ENCODE results near the gene SARDH.

Gene SARDH, protein sequence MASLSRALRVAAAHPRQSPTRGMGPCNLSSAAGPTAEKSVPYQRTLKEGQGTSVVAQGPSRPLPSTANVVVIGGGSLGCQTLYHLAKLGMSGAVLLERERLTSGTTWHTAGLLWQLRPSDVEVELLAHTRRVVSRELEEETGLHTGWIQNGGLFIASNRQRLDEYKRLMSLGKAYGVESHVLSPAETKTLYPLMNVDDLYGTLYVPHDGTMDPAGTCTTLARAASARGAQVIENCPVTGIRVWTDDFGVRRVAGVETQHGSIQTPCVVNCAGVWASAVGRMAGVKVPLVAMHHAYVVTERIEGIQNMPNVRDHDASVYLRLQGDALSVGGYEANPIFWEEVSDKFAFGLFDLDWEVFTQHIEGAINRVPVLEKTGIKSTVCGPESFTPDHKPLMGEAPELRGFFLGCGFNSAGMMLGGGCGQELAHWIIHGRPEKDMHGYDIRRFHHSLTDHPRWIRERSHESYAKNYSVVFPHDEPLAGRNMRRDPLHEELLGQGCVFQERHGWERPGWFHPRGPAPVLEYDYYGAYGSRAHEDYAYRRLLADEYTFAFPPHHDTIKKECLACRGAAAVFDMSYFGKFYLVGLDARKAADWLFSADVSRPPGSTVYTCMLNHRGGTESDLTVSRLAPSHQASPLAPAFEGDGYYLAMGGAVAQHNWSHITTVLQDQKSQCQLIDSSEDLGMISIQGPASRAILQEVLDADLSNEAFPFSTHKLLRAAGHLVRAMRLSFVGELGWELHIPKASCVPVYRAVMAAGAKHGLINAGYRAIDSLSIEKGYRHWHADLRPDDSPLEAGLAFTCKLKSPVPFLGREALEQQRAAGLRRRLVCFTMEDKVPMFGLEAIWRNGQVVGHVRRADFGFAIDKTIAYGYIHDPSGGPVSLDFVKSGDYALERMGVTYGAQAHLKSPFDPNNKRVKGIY

DNA sequence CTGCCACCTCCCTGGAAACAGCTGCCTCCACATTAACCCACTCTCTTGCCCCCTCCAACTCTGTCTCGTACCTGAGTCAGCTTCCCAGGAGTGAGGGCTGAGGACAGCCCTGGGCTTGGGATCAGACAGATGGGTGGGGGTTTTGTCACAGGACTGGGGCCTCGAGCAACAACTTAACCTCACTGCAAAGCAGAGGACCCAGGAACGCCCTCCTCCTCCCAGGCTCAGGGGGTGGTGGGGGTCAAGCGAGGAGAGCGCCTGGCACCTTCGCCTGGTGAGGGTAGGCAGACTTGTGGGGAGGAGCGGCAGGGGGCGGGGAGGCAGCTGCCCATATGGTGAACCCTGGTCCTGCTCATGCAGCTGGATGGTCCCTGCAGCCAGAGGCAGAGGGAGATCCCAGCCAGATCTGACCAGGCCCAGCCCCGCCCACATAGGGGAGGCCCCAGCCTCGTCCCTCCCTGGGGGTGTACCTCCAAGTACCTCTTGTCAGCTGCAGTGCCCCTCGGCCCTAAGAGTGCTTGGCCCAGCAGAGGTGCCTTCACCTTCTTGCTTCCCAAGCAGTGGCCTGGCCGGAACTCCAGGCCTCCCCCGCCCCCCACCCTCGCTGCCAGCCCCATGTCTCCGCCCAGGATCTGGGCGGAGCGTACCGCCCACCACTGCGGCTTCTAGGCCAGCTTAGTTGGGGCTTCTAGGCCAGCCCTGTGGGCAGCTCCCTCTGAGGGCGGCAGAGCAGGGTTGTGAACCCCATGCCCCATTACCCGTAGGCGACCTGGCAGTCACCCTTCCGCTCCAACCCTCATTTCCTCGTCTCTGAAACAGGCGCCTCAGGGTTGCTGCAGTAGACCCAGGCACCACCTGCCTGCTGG is at the start of gene SARDH:
SARDH (minus strand) TSS at position 579 of the 866 bp plus-strand sequence. CDS start 4,179 bp downstream, outside the sequence.
- peak; percentile 47 for DNase-seq

DNA sequence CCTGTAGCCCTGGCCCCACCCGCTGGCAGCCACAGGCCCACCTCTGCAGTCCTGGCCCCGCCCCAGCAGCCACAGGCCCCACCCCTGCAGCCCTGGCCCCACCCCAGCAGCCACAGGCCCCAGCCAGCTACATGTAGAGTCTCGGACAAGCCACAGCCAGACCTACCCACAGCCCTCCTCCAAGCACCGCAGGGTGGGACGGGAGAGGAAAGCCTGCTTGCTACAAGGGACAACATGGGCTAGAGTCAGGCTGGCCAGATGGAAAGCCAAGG is 49.5 kb upstream of the SARDH start:
- no peak for DNase-seq

DNA sequence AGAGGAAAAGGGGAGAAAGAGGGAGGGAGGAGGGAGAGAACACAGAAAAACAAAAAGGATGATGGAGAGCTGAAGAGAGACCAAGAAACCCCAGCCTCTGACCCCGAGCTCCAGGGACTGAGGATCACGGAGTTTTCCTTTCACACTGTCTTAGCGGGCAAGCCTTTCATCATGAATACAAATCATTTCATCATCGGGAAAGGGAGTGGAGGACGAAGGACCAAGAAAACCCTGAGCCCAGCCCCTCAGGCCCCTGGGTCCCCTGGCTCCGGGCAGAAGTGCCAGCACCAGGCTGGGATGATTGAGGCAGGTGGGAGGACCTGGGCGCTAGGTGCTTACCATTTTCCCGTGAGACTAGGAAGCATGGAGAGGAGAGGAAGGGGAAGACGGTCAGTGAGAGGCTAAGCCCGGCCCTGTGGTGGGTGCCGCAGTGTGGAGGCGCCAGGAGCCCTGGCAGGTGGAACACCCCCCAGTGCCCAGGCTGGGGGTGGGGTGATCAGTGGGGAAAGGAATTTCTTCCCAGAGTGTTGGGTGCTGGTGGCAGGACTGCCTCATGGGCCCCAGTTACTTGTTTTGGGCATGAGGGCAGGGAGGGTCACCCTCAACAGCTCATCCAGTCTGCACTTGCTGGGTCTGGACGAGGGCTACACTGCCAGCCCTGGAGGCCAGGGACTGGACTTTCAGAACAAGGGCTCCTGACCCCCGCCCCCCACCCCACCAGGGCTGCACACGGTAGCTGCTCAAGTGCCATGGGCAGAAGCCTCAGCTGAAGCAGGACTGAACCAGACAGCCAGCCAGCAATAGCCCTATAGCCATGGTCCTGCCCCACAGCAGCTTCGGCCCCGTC is 49.0 kb upstream of the SARDH start:
- DNase-seq, result no peak

DNA sequence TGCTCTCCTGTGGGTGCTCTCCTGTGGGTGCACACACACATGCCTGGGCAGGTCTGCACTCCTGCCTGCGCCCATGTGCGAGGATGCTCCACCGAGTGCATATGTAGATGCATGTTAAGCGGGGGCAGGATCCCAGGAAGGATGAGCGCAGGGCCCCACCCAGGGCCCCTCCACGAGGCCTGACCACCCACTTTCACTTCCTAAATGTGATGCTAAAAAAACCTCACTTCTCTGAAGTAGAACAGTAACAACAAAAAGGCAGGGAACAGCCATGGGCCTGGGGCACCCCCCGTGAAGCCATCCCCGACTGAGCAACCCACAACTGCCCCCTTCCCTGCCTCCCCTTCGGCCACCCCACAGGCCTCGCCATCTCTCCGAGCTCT is 48.2 kb upstream of the SARDH start:
- DNase-seq, result no peak

DNA sequence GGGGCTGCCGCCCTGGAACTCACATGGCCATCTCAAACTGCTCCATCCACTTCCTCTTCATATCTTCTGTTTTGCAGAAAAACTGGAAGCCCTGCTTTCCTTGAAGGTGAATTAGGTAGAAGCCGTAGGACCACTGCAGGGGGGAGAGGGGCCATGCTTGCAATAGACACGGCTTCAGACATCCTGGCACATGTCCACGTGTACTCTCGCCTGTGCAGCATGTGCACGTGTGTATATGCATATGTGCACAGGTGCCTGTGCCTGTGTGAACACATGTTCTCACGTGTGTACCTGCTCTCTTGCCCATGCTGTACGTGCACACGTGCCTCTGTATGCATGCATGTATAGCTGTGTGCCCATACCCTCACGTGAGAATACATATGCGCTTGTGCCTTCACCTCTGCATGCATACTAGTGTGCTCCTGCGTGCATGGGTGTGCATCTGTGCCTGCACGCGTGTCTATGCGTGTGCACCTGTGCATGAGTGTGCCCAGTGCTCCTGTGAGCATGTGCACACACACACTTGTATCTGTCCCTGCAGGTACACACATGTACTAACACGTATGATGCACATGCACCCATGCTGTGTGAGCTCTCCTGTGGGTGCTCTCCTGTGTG is 47.7 kb upstream of the SARDH start:
- no peak for DNase-seq

DNA sequence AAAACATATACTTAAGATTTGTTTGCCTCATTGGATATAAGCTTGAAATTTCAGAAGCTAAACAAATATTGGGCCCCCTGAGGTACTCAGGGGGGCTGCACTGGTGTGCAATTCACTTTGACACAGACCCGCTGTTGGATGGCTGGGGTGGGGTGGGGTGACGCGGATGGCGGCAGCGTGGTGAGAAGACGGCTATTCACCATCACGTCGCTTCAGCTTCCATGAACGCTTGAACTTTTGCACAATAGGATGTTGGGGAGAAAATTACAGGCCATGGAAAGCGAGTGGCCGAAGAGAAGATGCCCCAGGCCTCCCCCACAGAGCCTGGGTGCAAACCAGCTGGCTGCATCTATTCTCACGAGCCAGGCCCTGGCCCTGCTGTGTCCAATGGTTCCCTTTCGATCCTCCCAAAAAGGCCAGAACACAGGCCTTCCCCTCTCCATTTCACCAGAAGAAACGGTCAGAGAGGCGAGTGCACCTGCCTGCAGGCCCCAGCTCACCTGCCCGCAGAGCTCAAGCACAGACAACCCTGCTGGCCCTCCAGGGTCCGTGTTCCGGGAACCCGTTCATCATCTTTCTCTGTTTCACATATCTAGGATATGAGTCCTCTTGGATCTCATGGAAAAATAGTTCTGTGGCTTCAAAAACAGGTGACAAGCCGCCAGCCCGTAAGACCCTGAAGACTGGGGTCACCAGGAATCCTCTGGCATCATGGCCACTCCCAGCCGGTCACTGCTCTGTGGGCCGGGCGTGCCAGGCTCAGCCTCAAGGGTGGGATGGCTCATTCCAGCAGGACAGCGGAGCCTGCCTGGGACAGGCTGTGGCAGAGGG is 46.8 kb upstream of the SARDH start:
- DNase-seq, result no peak

DNA sequence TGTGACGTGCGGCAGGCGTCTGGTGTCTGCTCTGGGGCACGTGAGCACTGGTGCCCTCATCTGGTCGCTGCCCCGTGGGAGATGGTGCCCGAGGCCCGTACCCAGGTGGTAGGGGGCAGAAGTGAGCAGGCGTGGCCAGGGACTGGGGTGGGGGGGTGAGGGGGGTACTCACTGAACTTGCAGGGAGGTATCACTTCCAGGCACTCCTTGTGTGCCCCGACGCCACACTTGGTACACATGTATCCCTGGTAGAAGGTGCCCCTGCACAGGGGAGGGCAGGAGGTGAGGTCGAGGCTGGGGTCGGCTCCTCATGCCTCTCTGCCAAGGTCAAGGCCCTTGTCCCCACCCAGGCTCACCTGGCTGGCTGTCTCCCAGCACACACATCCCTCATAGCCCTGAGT is 45.2 kb upstream of the SARDH start:
- DNase-seq, result no peak

DNA sequence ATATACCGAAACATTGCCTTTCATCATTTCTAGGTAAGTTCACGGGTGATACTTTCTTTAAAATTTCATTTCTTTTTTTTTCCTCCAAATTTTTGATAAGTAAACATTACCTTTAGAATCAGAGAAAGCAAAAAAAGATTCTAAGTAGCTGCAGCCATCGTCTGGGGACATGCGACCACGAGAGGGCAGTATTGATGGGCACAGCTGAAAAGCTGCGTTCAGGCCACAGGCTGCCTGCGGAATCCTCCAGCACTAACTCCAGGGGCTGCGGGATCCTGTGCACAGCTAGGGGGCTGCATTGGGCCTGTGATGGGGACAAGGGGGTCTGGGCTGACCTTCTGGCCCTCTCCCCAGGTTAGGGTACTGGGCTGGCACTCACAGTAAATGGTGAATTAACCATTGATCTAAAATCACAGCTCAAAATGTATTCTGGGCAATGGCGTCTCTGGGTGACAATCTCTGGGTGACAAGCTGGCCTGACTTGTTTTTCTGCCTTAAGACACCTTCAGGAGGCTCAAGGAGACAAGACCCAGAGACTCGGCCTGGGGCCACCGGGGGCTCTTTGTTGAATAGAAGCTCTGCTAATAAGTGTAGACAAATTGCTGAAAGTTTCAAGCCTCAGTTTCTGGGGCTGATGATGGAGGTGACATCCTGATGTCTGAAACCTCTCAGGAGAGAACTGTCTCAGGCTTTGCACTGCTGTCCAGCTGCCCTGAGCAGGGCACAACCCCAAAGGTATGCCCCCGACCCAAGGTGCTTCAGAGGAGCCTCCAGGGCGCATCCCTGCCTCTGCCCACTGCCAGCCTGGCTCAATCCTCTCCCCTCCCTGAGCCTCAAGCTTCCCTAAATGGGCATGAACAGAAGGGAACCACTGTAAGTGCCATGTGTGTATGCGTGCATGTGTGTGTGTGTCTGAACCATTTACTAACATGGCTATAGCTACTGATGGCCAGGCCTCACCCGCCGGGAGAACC is 44.3 kb upstream of the SARDH start:
- DNase-seq, result peak; percentile 13

DNA sequence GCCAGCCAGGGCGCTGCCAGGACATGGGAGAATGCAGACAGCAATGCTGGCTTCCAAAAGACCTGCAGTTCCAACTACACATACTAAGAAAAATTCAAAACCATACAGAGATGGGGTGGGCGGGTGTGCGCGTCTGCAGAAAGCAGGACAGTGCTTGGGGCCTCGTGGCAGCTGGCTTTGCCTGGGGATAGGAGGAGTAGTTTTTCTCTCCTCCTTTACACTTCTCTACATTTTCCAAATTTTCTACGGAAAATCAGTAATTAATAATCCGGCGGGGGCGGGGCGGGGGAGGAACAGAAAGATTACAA is 43.6 kb upstream of the SARDH start:
- no peak for DNase-seq

DNA sequence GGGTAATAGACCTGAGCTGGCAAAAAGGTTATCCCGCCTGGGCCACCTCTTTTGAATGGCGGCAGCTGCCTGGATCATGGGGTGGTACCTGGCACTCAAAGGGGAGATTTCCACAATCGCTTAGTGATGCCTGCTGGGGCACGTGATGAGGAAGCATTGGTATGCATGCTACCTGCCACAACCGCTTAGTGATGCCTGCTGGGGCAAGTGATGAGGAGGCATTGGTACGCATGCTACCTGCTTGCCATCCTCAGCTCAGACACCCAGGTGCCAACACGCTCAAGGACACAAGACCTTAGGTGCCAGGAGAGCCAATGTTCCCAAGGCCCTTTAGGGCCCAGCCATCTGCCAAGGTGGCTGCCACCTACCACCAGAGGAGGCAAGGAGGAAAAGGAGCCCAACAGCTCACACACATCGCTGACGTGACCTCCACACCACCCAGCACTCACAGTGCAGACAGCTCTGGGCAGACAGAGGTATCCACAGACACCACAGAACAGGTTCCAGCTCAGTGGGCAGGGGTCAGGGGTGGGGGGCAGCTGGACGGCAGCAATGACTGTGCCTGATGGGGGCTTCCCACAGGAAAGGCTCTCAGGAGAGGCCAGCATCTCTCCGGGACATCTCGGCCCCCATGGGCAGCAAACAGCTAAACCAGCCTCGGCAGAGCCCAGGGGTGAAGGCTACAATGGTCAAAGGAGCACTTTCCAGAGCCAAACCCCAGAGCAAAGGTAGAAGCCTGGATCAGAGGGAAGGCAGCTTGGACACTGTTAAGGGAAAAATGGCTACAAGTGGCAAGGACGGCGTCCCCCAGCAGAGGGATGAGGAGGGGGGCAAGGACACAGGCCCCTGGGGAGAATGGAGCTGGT is 43.0 kb upstream of the SARDH start:
- no peak for DNase-seq

DNA sequence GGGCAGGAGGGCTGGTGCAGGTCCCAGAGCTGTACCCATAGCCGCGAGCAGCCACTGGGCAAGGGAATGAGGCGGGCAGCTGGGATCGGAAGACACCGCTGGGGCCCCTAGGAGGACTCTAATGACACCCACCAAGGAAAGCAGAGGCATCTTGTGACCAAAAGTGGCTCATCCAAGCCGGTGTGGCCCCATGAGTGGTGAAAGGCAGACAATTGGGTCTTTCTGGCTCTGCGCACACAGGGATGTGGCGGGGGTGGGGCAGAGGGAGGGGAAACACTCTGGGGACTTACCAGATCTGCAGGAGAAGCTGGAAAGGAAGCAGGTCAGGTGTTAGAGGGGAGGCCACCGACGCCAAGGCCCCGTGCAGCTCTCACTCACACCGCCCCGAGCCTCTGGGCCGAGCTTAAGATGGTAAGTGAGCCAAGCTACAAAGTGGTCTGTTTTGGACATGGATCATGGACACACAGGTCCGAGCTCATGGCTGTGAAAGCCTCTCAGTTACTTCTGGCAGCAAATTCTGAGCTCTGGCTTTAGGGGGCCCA is 42.3 kb upstream of the SARDH start:
- no peak for DNase-seq

DNA sequence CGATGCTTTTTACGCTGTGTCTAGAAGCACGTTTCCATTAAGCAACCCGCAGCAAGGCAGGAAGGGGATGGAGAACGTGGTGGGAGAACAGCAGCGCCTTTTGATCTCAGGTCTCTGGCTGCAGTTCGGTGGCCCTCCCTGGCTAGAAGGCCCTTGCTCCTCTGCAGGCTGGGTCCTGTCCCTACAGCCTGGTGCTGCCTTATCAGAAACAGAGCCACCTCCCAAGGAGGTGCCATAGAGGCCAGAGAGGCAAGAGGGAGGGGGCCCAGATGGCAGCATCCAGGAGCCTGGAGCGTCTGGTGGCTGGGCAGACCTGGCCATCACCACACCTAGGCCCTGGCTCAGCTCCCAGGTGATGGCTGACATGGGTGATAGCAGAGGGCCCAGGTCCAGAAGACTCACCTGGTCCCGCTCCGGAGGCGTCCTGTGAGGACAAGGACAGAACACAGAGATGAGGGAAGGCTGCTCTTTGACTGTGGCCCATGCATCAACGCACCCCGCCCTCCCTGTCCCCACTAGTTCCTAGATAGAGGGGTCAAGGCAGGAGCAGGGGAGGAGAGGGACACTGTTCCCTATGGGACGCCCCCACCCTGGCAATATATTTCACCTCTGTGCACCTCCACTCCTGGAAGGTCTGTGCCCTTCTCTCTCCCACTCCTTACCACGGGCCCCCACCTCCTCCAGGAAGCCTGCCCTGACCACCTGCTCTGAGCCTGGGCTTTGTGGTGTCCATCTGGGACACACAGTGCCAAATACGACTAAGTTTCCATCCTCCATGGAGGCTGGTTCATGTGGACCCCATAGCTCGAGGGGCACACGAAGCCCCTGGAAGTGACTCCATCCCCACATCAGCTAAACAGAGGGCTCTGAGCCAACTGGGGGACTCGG is 41.6 kb upstream of the SARDH start:
- no peak for DNase-seq

DNA sequence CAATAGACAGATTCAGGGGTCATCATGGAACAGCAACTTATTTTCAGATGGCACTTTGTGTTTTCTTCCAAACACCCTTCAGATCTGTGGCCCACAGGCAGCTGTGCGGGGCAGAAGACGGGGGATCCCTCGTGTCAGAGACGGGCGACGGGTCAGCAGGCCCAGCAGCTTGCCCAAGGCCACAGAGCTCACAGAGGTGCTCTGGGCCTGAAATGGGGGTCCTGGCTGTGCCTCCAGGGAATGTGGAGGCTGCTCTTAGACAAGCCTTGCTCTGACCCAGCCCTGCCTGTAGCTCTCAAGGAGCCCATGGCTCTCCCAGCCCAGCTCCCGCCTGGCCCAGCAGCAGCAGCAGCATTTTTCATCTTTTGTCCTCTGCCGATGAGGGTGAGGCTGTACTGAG is 40.9 kb upstream of the SARDH start:
- no peak for DNase-seq

DNA sequence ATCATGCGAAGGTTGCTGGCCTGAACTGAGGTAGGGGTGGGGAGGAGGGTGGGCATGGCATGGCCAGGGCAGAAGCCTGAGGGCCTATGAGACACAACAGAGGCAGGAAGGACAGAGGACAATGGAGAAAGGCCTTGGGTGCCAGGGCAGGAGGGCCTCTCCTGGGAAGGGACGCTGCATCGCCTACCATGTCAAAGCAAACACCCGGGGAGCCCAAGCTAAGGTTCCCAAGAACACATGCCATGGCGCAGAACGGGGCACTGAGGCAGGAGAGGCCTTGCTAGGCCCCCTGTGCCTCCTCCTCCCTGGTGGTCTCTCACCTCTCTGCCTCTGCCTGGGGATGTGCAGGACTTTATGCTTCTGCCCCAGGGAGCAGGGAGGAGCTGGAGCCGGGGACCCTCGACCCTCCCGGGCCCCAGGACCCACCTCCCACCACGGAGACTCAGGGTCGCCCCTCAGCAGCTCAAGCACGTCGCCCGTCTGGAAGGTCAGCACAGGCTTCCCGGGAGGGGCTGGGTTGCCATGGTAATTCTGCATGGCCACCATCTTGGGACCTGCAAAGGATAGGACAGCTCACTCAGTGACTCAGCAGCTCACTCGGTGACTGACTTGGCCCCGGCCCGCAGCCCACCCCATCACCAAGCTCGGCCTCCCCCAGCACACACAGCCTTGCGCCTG is 40.3 kb upstream of the SARDH start:
- no peak for DNase-seq

DNA sequence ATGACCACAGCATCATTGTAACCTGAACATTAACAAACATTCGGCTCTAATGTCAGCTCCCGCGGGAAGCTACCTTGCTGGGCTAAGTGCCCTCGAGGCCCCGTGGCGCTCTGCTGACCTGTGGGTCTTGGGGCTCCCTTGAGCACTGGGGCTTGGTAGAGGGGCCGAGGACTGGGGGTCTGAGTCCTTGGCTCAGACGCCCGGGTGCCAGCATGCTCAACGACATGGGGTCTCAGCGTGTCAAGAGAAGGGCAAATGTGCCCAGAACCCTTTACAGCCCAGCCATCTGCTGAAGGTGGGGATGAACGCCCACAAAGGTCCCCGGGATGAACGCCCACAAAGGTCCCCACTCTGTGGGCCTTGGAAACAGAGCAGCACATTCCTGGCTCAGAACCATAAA is 39.7 kb upstream of the SARDH start:
- no peak for DNase-seq

DNA sequence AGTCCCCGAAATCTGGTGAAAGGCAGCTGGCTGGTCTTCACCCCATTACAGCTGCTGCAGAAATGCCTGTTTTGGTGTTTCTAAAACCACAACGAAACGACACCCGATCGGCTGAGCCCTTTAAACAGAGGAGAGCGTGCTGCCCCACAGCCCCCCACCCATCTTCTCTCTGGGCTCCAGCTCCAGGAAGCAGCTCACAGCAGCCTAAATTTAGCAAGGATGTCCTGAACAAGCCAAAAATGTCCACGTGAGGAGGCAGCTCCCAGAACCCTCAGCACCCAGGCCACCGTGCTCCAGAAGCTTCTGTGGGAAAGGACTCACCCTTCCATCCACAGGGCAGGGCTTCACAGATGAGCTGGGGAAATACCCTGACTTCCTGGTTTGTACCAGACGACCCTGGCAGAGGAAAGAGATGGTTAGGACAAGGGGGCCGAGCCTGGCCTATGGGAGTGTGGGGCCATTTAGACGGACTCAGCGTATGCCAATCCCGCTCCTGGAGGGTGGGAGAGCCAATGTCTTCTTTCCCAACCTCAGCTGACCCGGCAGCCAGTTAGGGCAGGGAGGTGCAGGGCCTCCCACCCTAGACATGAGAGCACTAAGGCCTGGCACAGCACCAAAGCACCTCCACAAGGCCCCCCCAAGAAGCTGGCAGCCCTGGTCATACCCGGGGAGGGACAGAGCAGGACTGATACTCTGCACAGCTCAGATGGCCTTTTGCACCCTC is 39.1 kb upstream of the SARDH start:
- no peak for DNase-seq

Data from NCI-H510A (cell line).